ENCODE measurements around the gene GCNT4. TPM values are rescaled to one million over a fixed set of nuclear protein-coding genes. Genes with fewer than 3 reads are reported as not detected.
"Not testable (repeated sequence)": the region's sequence is repeated elsewhere in the genome, so short reads cannot be mapped to it uniquely, and the experiment has no call there.

GCNT4 gene, protein sequence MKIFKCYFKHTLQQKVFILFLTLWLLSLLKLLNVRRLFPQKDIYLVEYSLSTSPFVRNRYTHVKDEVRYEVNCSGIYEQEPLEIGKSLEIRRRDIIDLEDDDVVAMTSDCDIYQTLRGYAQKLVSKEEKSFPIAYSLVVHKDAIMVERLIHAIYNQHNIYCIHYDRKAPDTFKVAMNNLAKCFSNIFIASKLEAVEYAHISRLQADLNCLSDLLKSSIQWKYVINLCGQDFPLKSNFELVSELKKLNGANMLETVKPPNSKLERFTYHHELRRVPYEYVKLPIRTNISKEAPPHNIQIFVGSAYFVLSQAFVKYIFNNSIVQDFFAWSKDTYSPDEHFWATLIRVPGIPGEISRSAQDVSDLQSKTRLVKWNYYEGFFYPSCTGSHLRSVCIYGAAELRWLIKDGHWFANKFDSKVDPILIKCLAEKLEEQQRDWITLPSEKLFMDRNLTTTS
- total RNA-seq (10 to 100 TPM; 30.8 to 31.4 TPM), polyA plus RNA-seq (1 to 10 TPM; 2.0 to 2.2 TPM)

DNA sequence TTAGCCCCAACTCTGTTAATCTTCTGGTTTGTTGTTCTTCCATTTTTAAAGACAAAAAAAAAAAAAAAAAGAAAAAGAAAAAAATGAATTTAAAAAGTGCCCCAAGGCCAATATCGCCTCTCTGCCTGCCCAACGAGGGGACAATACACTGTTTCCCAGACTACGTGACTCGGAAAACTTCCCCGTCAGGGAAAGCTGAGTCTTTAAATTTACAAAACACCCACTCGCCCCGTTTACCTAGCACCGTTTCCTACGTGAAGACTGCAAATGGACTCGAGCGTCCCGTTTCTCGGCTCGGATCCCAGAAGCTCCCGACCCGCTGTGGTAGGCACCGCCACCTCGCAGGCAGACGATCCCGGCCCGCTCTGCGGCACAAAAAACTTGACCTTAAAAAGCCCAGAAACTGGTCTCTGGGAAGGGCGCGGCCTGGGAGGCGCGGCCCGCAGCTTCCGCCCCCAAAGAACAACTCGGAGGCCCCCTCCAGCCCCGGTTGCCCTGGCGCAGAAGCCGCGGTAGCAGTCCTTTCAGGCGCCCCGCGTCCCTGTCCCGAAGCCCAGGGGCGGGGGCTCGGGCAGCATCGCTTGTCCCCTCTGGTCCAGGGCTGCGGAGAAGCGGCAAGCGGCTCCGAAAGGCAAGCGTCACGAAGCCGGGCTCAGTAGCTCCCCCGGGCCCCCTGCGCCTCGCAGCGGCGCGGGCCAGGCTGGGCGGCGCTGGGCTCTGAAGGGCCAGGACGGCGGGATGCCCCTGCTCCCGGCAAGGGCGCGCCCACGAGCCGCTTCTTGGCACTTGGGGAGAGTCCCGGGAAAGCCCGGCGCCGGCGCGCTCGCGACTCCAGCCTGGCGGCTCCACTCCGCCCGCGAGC, at the start of gene GCNT4:
GCNT4 (minus strand) TSS at position 367 of the 862 bp plus-strand sequence. CDS start 22,521 bp downstream, outside the sequence.
- H3K4me1 ChIP-seq (ENCODE audit: insufficient read depth, low read length) = peaks cover 78% of the 10 kb centered on the region
- ChIA-PET POLR2A (ENCODE audit: partially characterized antibody) (interaction anchor here (0.6 to 3.4 kb wide), 11 partner anchors 11 to 665 kb away, joined by 3 to 46 read pairs (median 4); partner anchors contain the start of genes ANKRD31 and POC5), CTCF (ENCODE audit: partially characterized antibody) (interaction anchor here (0.6 to 10.0 kb wide), 8 partner anchors 10 to 285 kb away, joined by 3 to 90 read pairs (median 3); partner anchors contain the start of genes ANKRD31 and HMGCR)
- peaks cover 45 to 85% (median 74%) of the 10 kb centered on the region in 4 donors for H3K4me1 Mint-ChIP-seq
- H3K27ac ChIP-seq (ENCODE audit: low read depth, low read length) = peak within 1 kb of the TSS; percentile 67
- peak; percentile 30 to 49 (median 43) for DNase-seq
- no peaks in the 10 kb centered on the region for H3K27me3 ChIP-seq (ENCODE audit: insufficient read depth, low read length)
- H3K4me3 Mint-ChIP-seq = peak within 1 kb of the TSS; percentile 83 to 97 (median 94)
- H3K27ac Mint-ChIP-seq = peak within 1 kb of the TSS; percentile 90 to 96 (median 93)
- no peaks in the 10 kb centered on the region for H3K9me3 ChIP-seq (ENCODE audit: control insufficient read depth in 1 of 2, low read length in 2 of 2)
- intact Hi-C loops (cut with micrococcal nuclease) = loop anchor here (1.0 to 10.0 kb wide), 5 partner anchors 8 to 630 kb away; partner anchors contain the start of genes CERT1 and POLK
- no peaks in the 10 kb centered on the region for H3K36me3 ChIP-seq (ENCODE audit: insufficient read depth, low read length)
- H3K4me3 ChIP-seq (ENCODE audit: low read length in 2 of 2) = peak within 1 kb of the TSS; percentile 28 to 43
- H3K36me3 Mint-ChIP-seq = peaks cover 3 to 15% of the 10 kb centered on the region in 2 donors
- H3K9me3 Mint-ChIP-seq = no peaks in the 10 kb centered on the region
- peaks cover 0 to 3% of the 10 kb centered on the region in 2 donors for H3K27me3 Mint-ChIP-seq

GRCh38 chr5:75095956-75096355, 43.6 kb upstream of the GCNT4 start:
- H3K36me3 ChIP-seq (ENCODE audit: insufficient read depth, low read length); H3K4me3 ChIP-seq (ENCODE audit: low read length in 2 of 2); H3K9me3 ChIP-seq (ENCODE audit: control insufficient read depth in 1 of 2, low read length in 2 of 2); H3K36me3 Mint-ChIP-seq; H3K4me1 ChIP-seq (ENCODE audit: insufficient read depth, low read length); POLR2A ChIA-PET (ENCODE audit: partially characterized antibody); H3K27me3 Mint-ChIP-seq; H3K27me3 ChIP-seq (ENCODE audit: insufficient read depth, low read length); H3K4me1 Mint-ChIP-seq; intact Hi-C loops (cut with micrococcal nuclease); H3K27ac ChIP-seq (ENCODE audit: low read depth, low read length); DNase-seq: not testable (repeated sequence)
- CTCF ChIA-PET (ENCODE audit: partially characterized antibody) = interaction anchor here (1.2 kb wide), 1 partner anchor 46 kb away, joined by 4 read pairs; no protein-coding TSS in a partner anchor
- peak overlapping the region in 1 of 7 donors; percentile 76 for H3K27ac Mint-ChIP-seq
- H3K9me3 Mint-ChIP-seq = peaks cover 0 to 18% (median 4%) of the 10 kb centered on the region in 8 donors
- H3K4me3 Mint-ChIP-seq = peak overlapping the region in 1 of 8 donors; percentile 18

DNA sequence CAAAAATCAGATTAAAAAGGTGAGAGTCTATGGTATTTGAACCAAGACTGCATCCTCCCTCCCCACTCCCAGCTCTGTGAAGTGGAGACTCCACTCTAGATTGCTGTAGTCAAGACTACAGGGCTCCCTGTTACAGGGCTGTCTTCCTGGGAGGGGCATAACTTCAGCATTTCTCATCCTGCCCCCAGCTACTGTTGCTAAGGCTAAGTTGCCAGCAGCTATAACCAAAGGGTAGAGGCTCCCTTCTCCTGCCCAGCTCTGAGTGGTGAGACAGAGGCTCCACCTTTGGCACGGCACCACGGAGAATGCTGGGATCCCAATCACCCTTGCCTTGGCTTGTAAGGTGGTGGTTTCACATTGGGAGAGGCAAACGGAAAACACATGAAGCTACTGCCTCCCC, 39.2 kb upstream of the GCNT4 start:
- POLR2A ChIA-PET (ENCODE audit: partially characterized antibody) = interaction anchor here (1.3 to 1.5 kb wide), 2 partner anchors 38 to 39 kb away, joined by 4 to 5 read pairs; partner anchors contain the start of gene GCNT4
- Histone ChIP-seq H3K4me1 (ENCODE audit: insufficient read depth, low read length) (peaks cover 4% of the 10 kb centered on the region), H3K9me3 (ENCODE audit: control insufficient read depth in 1 of 2, low read length in 2 of 2) (no peaks in the 10 kb centered on the region), H3K4me3 (ENCODE audit: low read length in 2 of 2) (no peak overlapping the region), H3K27me3 (ENCODE audit: insufficient read depth, low read length) (no peaks in the 10 kb centered on the region), H3K27ac (ENCODE audit: low read depth, low read length) (no peak overlapping the region), H3K36me3 (ENCODE audit: insufficient read depth, low read length) (no peaks in the 10 kb centered on the region)
- no peaks in the 10 kb centered on the region for H3K27me3 Mint-ChIP-seq
- DNase-seq = no peak
- no peak overlapping the region for H3K4me3 Mint-ChIP-seq
- intact Hi-C loops (cut with micrococcal nuclease) = no loop called here
- no peaks in the 10 kb centered on the region for H3K36me3 Mint-ChIP-seq
- peaks cover 5 to 18% (median 15%) of the 10 kb centered on the region in 4 donors for H3K4me1 Mint-ChIP-seq
- H3K9me3 Mint-ChIP-seq = no peaks in the 10 kb centered on the region
- H3K27ac Mint-ChIP-seq = no peak overlapping the region
- CTCF ChIA-PET (ENCODE audit: partially characterized antibody) = interaction anchor here (1.8 kb wide), 1 partner anchor 10 kb away, joined by 5 read pairs; no protein-coding TSS in a partner anchor

DNA sequence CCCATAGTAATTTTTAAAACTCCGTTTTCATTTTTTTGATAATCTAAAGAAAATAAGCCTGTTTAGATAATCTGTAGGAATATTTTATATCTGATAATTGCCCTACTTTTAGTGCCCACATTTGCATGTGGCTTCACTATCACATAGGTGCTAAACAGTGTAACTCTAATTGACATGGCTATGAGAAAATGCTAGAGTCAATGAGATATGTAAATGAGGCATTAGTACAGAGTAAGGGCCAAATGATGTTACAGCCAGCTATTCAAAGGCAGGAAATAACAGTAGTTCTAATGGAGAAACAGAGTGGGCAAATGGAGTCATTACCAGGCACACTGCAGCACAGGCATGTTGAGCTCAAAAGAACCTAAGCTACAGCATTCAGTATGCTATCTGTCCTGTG, 37.3 kb upstream of the GCNT4 start:
- Histone ChIP-seq H3K36me3 (ENCODE audit: insufficient read depth, low read length) (no peaks in the 10 kb centered on the region), H3K27ac (ENCODE audit: low read depth, low read length) (no peak overlapping the region), H3K9me3 (ENCODE audit: control insufficient read depth in 1 of 2, low read length in 2 of 2) (no peaks in the 10 kb centered on the region), H3K27me3 (ENCODE audit: insufficient read depth, low read length) (no peaks in the 10 kb centered on the region), H3K4me1 (ENCODE audit: insufficient read depth, low read length) (no peaks in the 10 kb centered on the region), H3K4me3 (ENCODE audit: low read length in 2 of 2) (no peak overlapping the region)
- Mint-ChIP-seq H3K4me3 (no peak overlapping the region), H3K9me3 (no peaks in the 10 kb centered on the region), H3K36me3 (no peaks in the 10 kb centered on the region), H3K27me3 (no peaks in the 10 kb centered on the region), H3K27ac (no peak overlapping the region), H3K4me1 (peaks cover 0 to 11% (median 7%) of the 10 kb centered on the region in 4 donors)
- ChIA-PET CTCF (ENCODE audit: partially characterized antibody) (interaction anchor here (1.3 kb wide), 1 partner anchor 148 kb away, joined by 3 read pairs; the partner anchor contains the start of gene ANKRD31), POLR2A (ENCODE audit: partially characterized antibody) (interaction anchor here (1.3 to 2.1 kb wide), 2 partner anchors 32 to 36 kb away, joined by 3 to 8 read pairs; no protein-coding TSS in a partner anchor)
- intact Hi-C loops (cut with micrococcal nuclease) = no loop called here
- DNase-seq = no peak

GRCh38 chr5:75089137-75089536, 36.8 kb upstream of the GCNT4 start:
- ChIA-PET CTCF (ENCODE audit: partially characterized antibody) (interaction anchor here (1.3 kb wide), 1 partner anchor 148 kb away, joined by 3 read pairs; the partner anchor contains the start of gene ANKRD31), POLR2A (ENCODE audit: partially characterized antibody) (interaction anchor here (1.3 to 2.1 kb wide), 2 partner anchors 31 to 35 kb away, joined by 3 to 8 read pairs; no protein-coding TSS in a partner anchor)
- H3K27ac ChIP-seq (ENCODE audit: low read depth, low read length) = no peak overlapping the region
- H3K9me3 ChIP-seq (ENCODE audit: control insufficient read depth in 1 of 2, low read length in 2 of 2) = no peaks in the 10 kb centered on the region
- Mint-ChIP-seq H3K27ac (peak overlapping the region in 1 of 7 donors; percentile 70), H3K4me3 (no peak overlapping the region), H3K36me3 (no peaks in the 10 kb centered on the region), H3K9me3 (peaks cover 0 to 4% (median 0%) of the 10 kb centered on the region in 8 donors), H3K27me3 (no peaks in the 10 kb centered on the region), H3K4me1 (peaks cover 0 to 11% (median 7%) of the 10 kb centered on the region in 4 donors)
- H3K4me3 ChIP-seq (ENCODE audit: low read length in 2 of 2) = no peak overlapping the region
- H3K27me3 ChIP-seq (ENCODE audit: insufficient read depth, low read length) = no peaks in the 10 kb centered on the region
- H3K4me1 ChIP-seq (ENCODE audit: insufficient read depth, low read length) = no peaks in the 10 kb centered on the region
- intact Hi-C loops (cut with micrococcal nuclease) = no loop called here
- no peak for DNase-seq
- H3K36me3 ChIP-seq (ENCODE audit: insufficient read depth, low read length) = no peaks in the 10 kb centered on the region

GRCh38 chr5:75088648-75089047, 36.3 kb upstream of the GCNT4 start:
- Mint-ChIP-seq H3K9me3 (peaks cover 0 to 6% (median 0%) of the 10 kb centered on the region in 8 donors), H3K27ac (no peak overlapping the region), H3K4me1 (peaks cover 0 to 11% (median 7%) of the 10 kb centered on the region in 4 donors), H3K36me3 (no peaks in the 10 kb centered on the region), H3K27me3 (no peaks in the 10 kb centered on the region), H3K4me3 (no peak overlapping the region)
- intact Hi-C loops (cut with micrococcal nuclease) = no loop called here
- no peaks in the 10 kb centered on the region for H3K4me1 ChIP-seq (ENCODE audit: insufficient read depth, low read length)
- DNase-seq = no peak
- CTCF ChIA-PET (ENCODE audit: partially characterized antibody) = no interaction called here
- POLR2A ChIA-PET (ENCODE audit: partially characterized antibody) = interaction anchor here (2.1 kb wide), 1 partner anchor 35 kb away, joined by 8 read pairs; no protein-coding TSS in a partner anchor
- no peaks in the 10 kb centered on the region for H3K9me3 ChIP-seq (ENCODE audit: control insufficient read depth in 1 of 2, low read length in 2 of 2)
- H3K27ac ChIP-seq (ENCODE audit: low read depth, low read length) = no peak overlapping the region
- H3K4me3 ChIP-seq (ENCODE audit: low read length in 2 of 2) = no peak overlapping the region
- no peaks in the 10 kb centered on the region for H3K27me3 ChIP-seq (ENCODE audit: insufficient read depth, low read length)
- H3K36me3 ChIP-seq (ENCODE audit: insufficient read depth, low read length) = no peaks in the 10 kb centered on the region
